Testis (tissue), 3 donors: ENCODE measurements around the gene GABBR2. TPM values are rescaled to one million over a fixed set of nuclear protein-coding genes. Genes with fewer than 3 reads are reported as not detected.

Experiments used
- DNase-seq: peaks from one replicate; pipeline ENCODE4 v3.0.0-alpha.2; 2019
- H3K27ac ChIP-seq, 2 donors: fragments of 200-600 bp; sonication (generic); one replicate each; pipeline ENCODE4 v1.5.1; 2019
- H3K27me3 ChIP-seq: fragments of 200-600 bp; sonication (generic); one replicate; pipeline ENCODE4 v1.5.1; 2019
- H3K36me3 ChIP-seq: fragments of 200-600 bp; sonication (generic); one replicate; pipeline ENCODE4 v1.5.1; 2017; ENCODE audit warnings: low read depth; ENCODE audit errors: missing control alignments
- H3K4me1 ChIP-seq: fragments of 200-600 bp; sonication (generic); one replicate; pipeline ENCODE4 v1.5.1; 2019
- H3K4me3 ChIP-seq, 2 donors: fragments of 200-600 bp; sonication (generic); one replicate each; pipeline ENCODE4 v1.5.1; 2017 to 2019
- H3K9me3 ChIP-seq: fragments of 200-600 bp; sonication (generic); one replicate; pipeline ENCODE4 v1.5.1; 2017
- CTCF ChIP-seq, 3 experiments: fragments of 450-650 bp in 2 of 3; fragments of 200-600 bp in 1 of 3; sonication (generic) in 1 of 3; IDR thresholded peaks; one replicate each; pipeline ENCODE4 v1.5.1; 2016 to 2019; ENCODE audit warnings: antibody characterized with exemption in 3 of 3, mild to moderate bottlenecking in 2 of 3, moderate library complexity in 1 of 3
- POLR2A ChIP-seq: fragments of 450-650 bp; IDR thresholded peaks from one replicate; pipeline ENCODE4 v1.6.1; 2017; ENCODE audit warnings: antibody characterized with exemption, mild to moderate bottlenecking, moderate library complexity
- WGBS, 2 donors: methylation state at CpG; one replicate each; pipeline ENCODE4 v1.1.5; 2018; 5-methylcytosine and 5-hydroxymethylcytosine counted together
- intact Hi-C: fragments of 100-400 bp; cut with DNase I; formaldehyde crosslinking; loops from one replicate; pipeline ENCODE4 v1.15.1; 2023; ENCODE audit warnings: low total_unique reads
- polyA plus RNA-seq: library from polyadenylated mRNA; stranded (reverse); fragments of 350-450 nt; fragmentation: Illumina TruSeq; extraction: RNeasy Lipid Tissue Mini Kit (QIAGEN cat#74804); gene quantifications from one replicate; pipeline ENCODE4 v1.2.3, GENCODE V29; 2014; ENCODE audit warnings: low read depth, low replicate concordance; ENCODE audit not compliant: insufficient read depth
- total RNA-seq, 2 donors: library from RNA; depleted of rRNA; stranded (reverse); fragments of >200 nt; gene quantifications; one replicate each; pipeline ENCODE4 v1.2.3, GENCODE V29; 2016

The GABBR2 gene
- total and polyA plus RNA-seq, 3 donors from 2014 or later, result 3.0 to 8.1 (median 6.9) TPM

- no peak overlapping the region for H3K27ac ChIP-seq
- no peaks in the 10 kb centered on the region for H3K9me3 ChIP-seq
- no peak overlapping the region for H3K4me3 ChIP-seq
- no peaks in the 10 kb centered on the region for H3K4me1 ChIP-seq
- no peak for DNase-seq
- WGBS, 2 donors, result 94 to 95% methylated on average over 4 of the region's 4 CpGs
- H3K27me3 ChIP-seq, result no peaks in the 10 kb centered on the region
- no peak for TF ChIP-seq POLR2A
- TF ChIP-seq CTCF (IDR thresholded peaks at IDR 0.05), result no peak
- intact Hi-C loops, result no loop called here
- H3K36me3 ChIP-seq, result no peaks in the 10 kb centered on the region
Observed at GRCh38 chr9:98540476-98540875, 168.3 kb downstream of the GABBR2 start.

- Histone ChIP-seq H3K27me3 (no peaks in the 10 kb centered on the region), H3K27ac (no peak overlapping the region), H3K9me3 (no peaks in the 10 kb centered on the region), H3K4me3 (no peak overlapping the region), H3K4me1 (no peaks in the 10 kb centered on the region), H3K36me3 (no peaks in the 10 kb centered on the region)
- no peak for TF ChIP-seq CTCF (IDR thresholded peaks at IDR 0.05)
- no peak for TF ChIP-seq POLR2A
- intact Hi-C loops, result no loop called here
- DNase-seq, result no peak
- WGBS, 2 donors, result 76 to 82% methylated on average over 7 of the region's 7 CpGs
Observed at GRCh38 chr9:98539954-98540353, 168.8 kb downstream of the GABBR2 start.

- H3K36me3 ChIP-seq, result no peaks in the 10 kb centered on the region
- no peak for TF ChIP-seq POLR2A
- TF ChIP-seq CTCF (IDR thresholded peaks at IDR 0.05), result no peak
- intact Hi-C loops, result no loop called here
- H3K9me3 ChIP-seq, result no peaks in the 10 kb centered on the region
- no peak for DNase-seq
- no peak overlapping the region for H3K4me3 ChIP-seq
- WGBS, 2 donors, result 60 to 63% methylated on average over 10 of the region's 10 CpGs
- no peaks in the 10 kb centered on the region for H3K4me1 ChIP-seq
- no peaks in the 10 kb centered on the region for H3K27me3 ChIP-seq
- no peak overlapping the region for H3K27ac ChIP-seq
Observed at GRCh38 chr9:98538626-98539031, 170.1 kb downstream of the GABBR2 start.

- no peaks in the 10 kb centered on the region for H3K36me3 ChIP-seq
- TF ChIP-seq POLR2A, result no peak
- TF ChIP-seq CTCF (IDR thresholded peaks at IDR 0.05), result no peak
- H3K9me3 ChIP-seq, result no peaks in the 10 kb centered on the region
- 100% methylated on average over 1 of the region's 1 CpG for WGBS, 2 donors
- no peak for DNase-seq
- intact Hi-C loops, result no loop called here
- no peaks in the 10 kb centered on the region for H3K27me3 ChIP-seq
- no peak overlapping the region for H3K27ac ChIP-seq
- no peaks in the 10 kb centered on the region for H3K4me1 ChIP-seq
- no peak overlapping the region for H3K4me3 ChIP-seq
Observed at GRCh38 chr9:98538203-98538602, 170.5 kb downstream of the GABBR2 start.

GRCh38 chr9:98536542-98537173 is 172.1 kb downstream of the GABBR2 start:
- DNase-seq, result peak; percentile 32

More at GRCh38 chr9:98536542-98537173, 172.1 kb downstream of the GABBR2 start:
- H3K27me3 ChIP-seq, result no peaks in the 10 kb centered on the region
- H3K27ac ChIP-seq, result no peak overlapping the region
- peak in 1 of 3 experiments; percentile 14 for TF ChIP-seq CTCF (IDR thresholded peaks at IDR 0.05)
- no peak for TF ChIP-seq POLR2A
- intact Hi-C loops, result no loop called here
- no peaks in the 10 kb centered on the region for H3K36me3 ChIP-seq
- no peaks in the 10 kb centered on the region for H3K9me3 ChIP-seq
- H3K4me1 ChIP-seq, result no peaks in the 10 kb centered on the region
- 59 to 60% methylated on average over 11 to 12 of the region's 12 CpGs for WGBS, 2 donors
- no peak overlapping the region for H3K4me3 ChIP-seq
